ENCODE data around the gene MAPK1.
"Not testable (repeated sequence)": the region's sequence is repeated elsewhere in the genome, so short reads cannot be mapped to it uniquely, and the experiment has no call there.

The MAPK1 gene

DNA sequence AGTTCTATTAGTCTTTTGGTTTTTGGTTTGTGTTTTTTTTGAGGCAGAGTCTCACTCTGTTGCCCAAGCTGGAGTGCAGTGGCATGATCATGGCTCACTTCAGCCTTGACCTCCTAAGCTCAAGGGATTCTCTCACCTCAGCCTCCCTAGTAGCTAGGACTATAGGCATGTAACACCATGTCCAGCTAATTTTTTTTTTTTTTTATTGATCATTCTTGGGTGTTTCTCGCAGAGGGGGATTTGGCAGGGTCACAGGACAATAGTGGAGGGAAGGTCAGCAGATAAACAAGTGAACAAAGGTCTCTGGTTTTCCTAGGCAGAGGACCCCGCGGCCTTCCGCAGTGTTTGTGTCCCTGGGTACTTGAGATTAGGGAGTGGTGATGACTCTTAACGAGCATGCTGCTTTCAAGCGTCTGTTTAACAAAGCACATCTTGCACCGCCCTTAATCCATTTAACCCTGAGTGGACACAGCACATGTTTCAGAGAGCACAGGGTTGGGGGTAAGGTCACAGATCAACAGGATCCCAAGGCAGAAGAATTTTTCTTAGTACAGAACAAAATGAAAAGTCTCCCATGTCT is 15.4 kb upstream of the MAPK1 start:
- not testable (repeated sequence) for FAIRE-seq

DNA sequence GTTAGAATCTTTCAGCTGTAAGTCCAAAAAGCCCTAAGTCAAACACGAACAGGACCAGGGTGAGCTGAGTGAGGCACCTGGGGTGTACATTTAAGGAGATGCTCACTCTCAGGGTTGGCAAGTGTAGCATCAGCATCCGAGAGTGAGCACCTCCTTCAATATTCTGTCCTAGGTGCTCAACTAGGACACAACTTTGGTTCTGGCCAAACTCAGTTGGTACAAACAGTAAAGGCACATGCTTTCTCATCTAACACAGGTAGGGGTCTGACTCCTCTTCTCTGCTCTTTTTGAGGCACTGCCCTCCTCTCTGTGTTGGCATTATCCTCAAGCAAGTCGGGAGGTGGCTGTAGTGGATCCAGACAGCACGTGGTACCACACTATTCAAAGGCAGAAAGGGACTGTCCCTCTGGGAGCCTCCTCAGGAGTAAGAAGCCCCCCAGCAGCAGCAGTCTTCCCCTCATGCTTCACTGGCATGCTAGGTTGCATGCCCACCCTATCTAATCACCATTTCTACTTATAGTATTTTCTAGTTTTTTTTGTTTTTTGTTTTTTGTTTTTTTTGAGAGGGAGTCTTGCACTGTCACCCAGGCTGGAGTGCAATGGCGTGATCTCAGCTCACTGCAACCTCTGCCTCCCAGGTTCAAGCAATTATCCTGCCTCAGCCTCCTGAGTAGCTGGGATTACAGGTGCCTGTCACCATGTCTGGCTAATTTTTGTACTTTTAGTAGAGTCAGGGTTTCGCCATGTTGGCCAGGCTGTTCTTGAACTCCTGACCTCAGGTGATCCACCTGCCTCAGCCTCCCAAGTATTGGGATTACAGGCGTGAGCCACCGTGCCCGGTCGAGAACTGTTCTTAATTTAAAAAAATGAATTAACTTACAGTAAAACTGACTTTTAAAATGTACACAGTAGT is 14.7 kb upstream of the MAPK1 start:
- DNase-seq (ENCODE audit: low spot score) (no peak), FAIRE-seq (no peak)

More for the DNA sequence above, 15.4 kb upstream of the MAPK1 start:
- not testable (repeated sequence) for DNase-seq (ENCODE audit: low spot score)

DNA sequence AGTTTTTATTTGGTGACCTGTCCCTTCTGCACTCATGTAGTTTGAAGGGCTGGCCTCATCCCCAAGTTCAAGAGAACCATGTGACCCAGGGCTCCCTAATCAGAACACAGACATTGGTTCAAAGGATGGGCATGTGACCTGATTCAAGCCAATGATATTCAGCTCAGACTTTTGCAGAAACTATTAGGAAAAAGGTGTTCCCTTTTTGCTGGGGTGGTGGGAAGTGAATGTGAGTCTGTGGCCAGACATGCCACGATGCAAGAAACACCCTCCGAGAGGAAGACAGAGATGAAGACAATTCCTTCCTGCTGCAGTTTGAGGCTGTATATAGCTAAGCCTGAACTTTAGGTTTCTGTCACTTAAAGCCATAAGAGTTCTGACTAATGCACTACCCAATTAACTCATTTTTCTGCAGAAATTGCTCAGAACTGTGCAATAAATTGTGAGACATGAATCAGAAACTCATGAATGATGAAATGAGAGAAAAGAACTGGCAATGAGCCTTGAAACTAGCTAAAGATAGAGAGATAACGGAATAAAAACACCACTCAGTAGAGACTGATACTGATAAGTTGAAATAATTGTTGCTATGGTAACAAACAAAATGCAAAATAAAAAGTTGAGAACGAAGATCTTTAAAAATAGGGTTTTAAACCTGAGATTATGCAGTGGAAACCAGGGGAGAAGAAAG is 9.2 kb upstream of the MAPK1 start:
- DNase-seq (ENCODE audit: low spot score) (no peak), FAIRE-seq (no peak)

DNA sequence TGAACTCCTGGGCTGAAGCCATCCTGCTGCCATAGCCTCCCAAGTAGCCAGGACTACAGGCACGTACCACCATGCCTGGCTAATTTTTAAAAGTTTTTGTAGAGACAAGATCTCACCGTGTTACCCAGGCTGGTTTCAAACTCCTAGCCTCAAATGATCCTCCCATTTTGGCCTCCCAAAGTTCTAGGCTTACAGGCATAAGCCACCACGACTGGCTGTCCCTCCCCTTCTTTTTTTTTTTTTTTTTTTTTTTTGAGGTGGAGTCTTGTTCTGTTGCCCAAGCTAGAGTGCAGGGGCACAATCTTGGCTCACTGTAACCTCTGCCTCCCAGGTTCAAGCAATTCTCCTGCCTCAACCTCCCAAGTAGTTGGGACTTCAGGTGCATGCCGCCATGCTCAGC is 7.5 kb upstream of the MAPK1 start:
- not testable (repeated sequence) for DNase-seq (ENCODE audit: low spot score); FAIRE-seq

DNA sequence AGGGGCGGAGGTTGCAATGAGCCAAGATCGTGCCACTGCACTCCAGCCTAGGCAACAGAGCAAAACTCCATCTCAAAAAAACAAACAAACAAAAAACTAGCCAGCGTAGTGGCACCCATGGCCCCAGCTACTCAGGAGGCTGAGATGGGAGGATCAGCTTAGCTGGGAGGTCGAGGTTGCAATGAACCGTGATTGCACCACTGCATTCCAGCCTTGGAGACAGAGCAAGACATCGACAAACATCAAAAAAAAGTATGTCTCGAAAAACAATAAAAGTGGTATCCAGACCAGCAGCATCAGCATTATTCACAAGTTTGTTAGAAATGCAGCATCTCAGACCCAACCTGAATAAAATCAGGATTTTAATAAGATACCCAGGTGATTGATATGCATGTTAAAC is 6.2 kb upstream of the MAPK1 start:
- FAIRE-seq (no peak), DNase-seq (ENCODE audit: low spot score) (no peak)

DNA sequence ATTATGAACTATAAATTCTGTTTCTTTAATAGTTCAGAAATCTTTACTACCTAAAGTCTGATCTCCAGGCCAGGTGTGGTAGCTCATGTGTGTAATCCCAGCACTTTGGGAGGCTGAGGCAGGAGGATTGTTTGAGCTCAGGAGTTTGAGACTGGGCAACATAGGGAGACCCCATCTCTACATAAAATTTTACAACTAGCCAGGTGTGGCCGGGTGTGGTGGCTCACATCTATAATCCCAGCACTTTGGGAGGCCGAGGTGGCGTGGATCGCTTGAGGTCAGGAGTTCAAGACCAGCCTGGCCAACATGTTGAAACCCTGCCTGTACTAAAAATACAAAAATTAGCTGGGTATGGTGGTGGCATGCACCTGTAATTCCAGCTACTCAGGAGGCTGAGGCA is 5.3 kb upstream of the MAPK1 start:
- FAIRE-seq; DNase-seq (ENCODE audit: low spot score): not testable (repeated sequence)

DNA sequence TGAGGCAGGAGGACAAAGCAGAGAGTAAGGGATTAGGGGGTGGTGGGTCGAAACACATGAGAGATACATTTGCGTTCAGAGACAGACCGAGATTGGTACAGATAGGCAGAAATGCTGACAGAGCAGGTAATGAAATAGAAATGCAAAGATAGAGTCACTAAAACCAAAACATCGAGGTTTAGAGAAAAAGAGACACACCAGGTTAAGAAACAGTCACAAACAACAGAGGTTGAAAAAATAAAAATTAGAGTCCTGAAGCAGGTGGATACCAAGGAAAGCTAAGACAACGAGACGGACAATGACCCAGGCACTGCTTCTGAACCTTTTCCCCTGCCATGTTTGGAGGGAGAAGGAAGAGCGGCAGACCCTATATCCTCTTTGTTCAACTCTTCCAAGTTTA is 1.2 kb upstream of the MAPK1 start:
- FAIRE-seq (no peak), DNase-seq (ENCODE audit: low spot score) (no peak)

DNA sequence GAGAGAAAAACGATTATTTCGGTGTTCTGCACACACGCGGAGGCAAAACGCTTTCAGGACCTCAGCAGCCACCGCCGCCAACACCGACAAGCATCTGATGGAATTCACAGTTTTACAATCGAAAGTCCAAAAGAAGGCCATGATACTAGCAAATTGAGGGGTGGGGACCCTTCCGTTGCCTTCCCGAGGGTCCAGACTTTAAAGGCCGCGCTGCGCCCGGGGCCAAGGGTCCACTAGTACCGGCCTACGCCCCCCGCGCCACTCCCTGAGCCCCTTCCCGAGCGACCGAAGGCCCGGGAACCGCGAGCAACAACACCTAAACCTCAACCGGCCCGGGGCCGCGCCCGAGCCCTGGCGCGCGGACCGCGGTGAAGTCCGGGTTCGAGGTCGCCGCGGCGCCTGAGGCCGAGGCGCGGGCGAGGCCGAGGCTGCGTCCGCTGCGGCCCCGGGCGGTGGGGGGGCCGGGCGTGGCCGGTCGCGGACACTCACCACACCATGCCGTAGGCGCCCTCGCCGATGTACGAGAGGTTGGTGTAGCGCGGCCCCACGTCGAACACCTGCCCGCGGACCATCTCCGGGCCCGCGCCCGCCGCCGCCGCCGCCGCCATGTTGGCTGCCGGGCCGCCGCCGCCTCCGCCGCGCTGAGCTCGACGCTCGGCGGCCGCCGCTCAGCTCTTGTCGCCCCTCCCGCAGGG is 465 bp downstream of the MAPK1 start:
- FAIRE-seq (no peak), DNase-seq (ENCODE audit: low spot score) (no peak)

DNA sequence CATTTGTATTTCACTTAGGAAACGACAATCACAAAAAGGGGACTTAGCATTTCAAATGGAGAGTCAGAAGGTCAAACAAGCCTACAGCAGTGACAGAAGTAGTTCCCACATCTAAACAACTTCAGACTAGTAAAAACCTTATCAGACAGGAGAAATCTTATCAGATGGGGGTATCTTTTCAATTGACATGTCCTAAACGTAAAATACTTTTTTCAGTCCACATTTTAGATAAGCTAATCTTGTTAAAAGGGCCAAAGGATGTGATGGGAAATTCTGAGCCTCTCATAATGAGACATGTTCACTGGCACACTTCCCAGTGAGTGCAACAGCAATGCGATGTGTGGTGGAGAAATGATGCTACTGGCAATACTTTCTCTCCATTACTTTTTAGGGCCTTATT is 2.4 kb downstream of the MAPK1 start:
- peak; percentile 60 for FAIRE-seq
- peak; percentile 11 for DNase-seq (ENCODE audit: low spot score)

DNA sequence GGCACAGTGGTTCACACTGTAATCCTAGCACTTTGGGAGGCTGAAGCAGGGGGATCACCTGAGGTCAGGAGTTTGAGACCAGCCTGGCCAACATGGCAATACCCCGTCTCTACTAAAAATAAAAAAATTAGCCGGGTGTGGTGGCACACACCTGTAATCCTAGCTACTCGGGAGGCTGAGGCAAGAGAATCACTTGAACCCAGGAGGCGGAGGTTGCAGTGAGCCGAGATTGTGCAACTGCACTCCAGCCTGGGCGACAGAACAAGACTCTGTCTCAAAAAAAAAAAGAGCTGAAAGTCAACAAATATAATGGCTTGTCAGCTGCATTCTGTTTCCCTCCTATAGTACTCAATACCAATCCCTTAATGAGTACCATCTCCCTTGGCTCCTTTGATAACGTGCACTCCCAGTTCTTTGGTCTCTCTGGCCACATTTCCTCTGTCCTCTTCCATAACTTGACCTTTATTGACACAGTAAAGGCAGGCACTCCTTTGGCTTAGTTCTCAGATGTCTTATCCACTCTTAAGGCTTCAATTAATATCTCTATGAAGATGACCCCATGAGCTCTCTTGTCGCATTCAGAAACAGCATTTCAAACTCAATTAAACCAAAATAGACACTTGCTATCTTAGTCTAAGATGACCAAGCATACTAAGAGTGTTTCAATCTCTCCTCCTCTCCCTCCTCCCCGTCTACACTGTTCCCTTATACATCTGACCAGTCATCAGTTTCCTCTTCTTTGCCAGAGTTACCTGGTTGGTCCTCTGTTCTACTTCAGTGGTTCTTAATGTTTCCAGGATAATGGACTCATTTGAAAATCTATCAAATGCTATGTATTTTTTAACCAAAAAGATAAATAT is 4.8 kb downstream of the MAPK1 start:
- DNase-seq (ENCODE audit: low spot score) (no peak), FAIRE-seq (no peak)

DNA sequence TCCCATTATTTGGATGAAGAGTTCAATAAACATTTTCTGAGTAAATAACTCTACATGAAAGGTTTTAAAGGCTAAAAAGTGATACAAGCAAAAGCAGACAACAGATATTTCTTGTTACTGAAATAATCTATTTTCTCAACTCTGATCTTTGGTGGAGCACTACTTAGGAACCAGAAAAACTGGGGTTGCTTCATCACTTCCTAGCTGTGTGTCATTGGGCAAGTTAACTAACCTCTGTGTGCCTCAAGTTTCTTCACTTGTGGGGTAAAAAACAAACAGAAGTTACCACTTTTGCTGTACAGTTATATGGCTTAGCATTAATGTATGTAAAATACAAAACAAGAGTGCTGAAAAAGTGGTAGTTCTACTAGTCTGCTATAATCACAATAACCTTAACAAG is 5.6 kb downstream of the MAPK1 start:
- FAIRE-seq: no peak
- DNase-seq (ENCODE audit: low spot score): no peak

DNA sequence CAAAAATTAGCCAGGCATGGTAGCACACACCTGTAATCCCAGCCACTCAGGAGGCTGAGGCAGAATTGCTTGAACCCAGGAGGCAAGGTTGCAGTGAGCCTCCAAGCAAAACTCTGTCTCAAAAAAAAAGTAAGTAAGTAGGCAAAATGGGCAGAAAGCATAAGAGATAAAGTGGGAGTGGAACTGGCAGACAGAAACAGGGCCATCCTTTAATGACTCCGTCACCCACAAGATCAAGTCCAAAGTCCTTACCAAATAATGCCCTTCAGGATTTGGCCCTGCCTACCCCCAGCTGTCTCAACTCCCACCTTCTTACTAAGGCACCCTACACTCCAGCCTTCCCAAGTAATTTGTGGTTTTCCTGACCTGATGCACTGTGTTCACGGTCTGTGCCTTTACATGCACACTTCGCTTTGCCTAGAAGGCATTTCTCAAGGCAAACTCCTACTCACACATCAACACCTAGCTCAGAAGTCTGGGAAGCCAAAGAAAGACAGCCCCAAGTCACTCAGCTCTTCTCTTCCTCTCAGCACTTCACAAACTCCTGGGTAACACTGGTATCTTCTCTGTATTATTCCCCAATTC is 6.1 kb downstream of the MAPK1 start:
- peak; percentile 68 for FAIRE-seq
- DNase-seq (ENCODE audit: low spot score): peak; percentile 45

DNA sequence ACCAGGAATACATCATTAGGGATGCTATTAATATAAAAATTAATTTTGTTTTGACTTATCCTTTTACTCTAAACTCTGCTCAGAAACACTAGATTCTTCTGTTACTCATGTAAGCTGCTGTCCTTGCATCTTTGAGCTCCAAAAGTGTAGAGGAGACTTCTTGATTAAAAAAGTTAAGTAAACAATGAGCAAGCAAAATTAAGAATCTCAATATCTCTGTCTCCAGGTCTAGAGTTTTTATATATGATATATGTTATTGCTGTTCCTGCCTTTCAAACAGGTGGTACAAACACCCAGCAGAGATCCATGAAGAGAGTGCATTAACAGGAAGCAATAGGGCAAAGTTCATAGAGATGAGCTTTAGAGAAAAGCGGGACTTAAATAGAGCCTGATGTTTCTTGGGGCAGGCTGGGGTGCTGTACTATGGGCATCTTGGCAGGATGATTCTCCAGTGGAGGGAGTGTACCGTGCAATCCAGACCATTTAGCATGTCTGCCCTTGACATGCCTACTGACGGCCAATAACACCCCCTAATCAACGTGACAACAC is 6.9 kb downstream of the MAPK1 start:
- DNase-seq (ENCODE audit: low spot score) (no peak), FAIRE-seq (no peak)

DNA sequence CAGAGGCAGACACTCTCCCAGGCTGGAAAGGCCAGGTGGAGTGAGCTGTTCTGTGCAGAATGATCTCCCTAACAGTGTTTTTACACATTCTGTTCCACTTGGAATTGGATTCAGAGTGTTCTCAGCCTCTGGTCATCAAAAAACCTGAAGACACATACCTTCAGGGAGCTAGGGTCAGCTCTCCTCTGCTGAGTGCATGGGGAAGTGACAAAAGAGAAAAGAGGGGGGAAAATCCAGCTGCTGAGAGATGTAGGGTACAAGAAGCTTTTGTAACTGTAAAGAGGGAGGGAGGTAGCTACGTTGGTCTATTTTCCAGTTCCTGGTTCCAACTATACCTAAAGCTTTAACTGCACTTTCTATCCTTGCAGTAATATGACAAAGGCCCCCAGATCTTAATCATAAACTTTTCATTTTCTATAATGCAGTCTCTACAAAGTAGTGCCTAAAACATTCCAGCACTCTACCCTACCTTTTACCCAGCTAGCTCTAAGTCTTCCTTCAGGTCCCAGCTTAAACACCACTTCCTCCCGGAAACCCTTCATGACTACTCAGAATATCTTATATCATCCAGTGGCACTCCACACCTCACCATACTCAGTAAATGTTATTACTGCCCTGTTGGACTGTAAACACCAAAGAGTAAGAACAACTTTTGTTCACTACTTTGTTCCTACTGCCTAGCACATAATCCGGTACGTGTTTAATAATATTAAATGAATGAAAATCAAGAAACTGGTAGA is 9.2 kb downstream of the MAPK1 start:
- DNase-seq (ENCODE audit: low spot score) (no peak), FAIRE-seq (no peak)

DNA sequence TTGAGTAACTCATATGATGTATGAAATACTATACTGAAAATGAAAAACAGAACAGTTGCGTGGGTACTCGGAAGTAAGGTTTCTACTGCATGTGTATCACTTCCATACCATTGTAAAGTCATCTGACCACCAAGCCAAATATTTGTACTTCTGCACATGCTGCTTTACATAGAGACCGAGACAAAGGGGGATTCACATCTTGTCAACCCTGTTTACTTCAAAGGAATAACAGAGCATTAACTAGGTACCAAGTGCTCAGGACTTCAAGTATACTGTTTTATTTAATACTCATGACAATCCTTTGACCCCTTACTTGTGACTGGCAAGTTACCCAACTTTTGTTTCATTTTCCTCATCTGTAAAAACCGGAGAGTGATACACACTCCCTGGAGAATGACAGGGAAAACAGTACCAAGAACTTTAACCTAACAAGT is 9.9 kb downstream of the MAPK1 start:
- DNase-seq (ENCODE audit: low spot score): no peak
- no peak for FAIRE-seq

DNA sequence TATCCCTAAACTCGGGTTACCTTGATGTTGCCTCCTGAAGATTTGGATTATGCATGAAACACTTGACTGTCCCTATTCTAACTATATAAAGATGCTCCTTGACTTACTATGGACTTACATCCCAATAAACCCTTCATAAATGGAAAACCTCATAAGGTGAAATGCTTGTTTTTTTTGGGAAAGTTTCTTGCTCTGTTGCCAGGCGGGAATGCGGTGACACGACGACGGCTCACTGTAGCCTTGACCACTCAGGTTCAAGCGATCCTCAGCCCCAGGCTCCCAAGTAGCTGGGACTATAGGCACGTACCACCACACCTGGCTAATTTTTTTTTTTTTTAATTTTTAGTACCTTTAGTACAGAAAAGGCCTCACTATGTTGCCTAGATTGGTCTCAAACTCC is 10.6 kb downstream of the MAPK1 start:
- no peak for DNase-seq (ENCODE audit: low spot score)
- FAIRE-seq: no peak

DNA sequence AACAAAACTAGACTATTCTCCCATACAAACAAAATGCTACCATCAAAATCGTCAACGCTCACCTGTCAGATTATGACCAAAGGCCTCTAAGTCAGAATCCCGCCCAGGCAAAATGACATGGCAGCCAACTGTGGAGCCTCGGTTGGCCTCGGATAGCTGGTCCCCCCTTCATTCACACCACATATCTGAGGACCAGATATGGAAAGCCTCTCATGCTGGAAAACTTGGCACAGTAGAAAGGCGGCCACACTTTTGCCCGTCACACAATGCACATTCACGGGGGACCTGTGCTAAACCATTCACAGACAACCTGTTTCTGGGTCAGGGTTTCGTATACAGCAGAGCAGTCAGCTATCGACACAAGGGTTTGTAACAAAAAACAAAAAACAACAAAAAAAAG is 11.2 kb downstream of the MAPK1 start:
- DNase-seq (ENCODE audit: low spot score) (no peak), FAIRE-seq (no peak)

DNA sequence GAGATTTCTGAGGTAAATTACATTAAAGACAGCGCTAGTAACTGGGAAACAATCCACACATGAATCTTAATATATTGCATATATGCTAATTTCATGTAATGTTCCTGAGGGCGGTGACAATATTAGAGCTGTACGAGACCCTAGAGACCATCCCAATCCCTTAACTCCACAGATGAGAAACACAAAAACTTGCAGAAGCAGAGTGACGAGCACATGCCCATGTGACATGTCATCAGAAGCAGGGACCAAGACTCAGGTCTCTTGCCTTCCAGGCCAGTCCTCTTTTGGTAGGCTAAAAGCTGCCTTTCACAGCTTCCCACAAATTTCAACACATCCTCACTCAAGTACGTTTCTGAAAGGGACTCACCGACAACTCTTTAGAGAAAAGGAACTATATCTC is 11.8 kb downstream of the MAPK1 start:
- no peak for DNase-seq (ENCODE audit: low spot score)
- no peak for FAIRE-seq

DNA sequence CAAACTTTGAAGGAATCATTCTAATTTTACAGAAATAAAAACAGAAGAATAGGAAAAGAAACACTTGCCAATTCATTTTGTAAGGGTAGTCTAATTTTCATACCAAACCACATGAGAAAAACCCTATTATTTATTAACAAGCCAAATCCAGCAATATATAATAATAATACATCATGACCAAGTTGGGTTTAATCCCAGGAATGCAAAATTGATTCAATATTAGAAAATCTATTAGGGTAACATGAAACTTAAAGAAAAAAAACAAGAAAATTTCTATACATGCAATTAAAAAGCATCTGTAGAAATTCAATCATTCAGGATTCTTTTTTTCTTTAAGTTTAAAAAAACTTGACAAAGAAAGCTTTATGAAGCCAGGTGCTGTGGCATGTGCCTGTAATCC is 16.8 kb downstream of the MAPK1 start:
- DNase-seq (ENCODE audit: low spot score) (no peak), FAIRE-seq (no peak)
